KOPT-K1 (cell line): Measurements from ENCODE around the gene SLC26A4.

Source experiments
- H3K27ac ChIP-seq: fragments of 200-600 bp; sonication (generic); 2 replicates; pipeline ENCODE4 v1.5.1; 2016; ENCODE audit warnings: antibody characterized with exemption, mild to moderate bottlenecking, low read depth, low read length; ENCODE audit not compliant: poor library complexity, severe bottlenecking
- H3K36me3 ChIP-seq: fragments of 200-600 bp; sonication (generic); 2 replicates; pipeline ENCODE4 v1.5.1; 2017; ENCODE audit warnings: antibody characterized with exemption, mild to moderate bottlenecking, low read length, moderate library complexity; ENCODE audit not compliant: insufficient read depth
- H3K9me3 ChIP-seq: fragments of 200-600 bp; sonication (generic); 2 replicates; pipeline ENCODE4 v1.5.1; 2017; ENCODE audit warnings: antibody characterized with exemption, low read length, mild to moderate bottlenecking; ENCODE audit not compliant: insufficient read depth, poor library complexity, severe bottlenecking

SLC26A4 gene

GRCh38 chr7:107678110-107678753 lies 17.6 kb downstream of the SLC26A4 start:
- Histone ChIP-seq H3K9me3 (no peaks in the 10 kb centered on the region), H3K27ac (no peak overlapping the region), H3K36me3 (no peaks in the 10 kb centered on the region)

GRCh38 chr7:107680478-107680877 lies 19.9 kb downstream of the SLC26A4 start:
- H3K27ac ChIP-seq, result no peak overlapping the region
- H3K9me3 ChIP-seq, result no peaks in the 10 kb centered on the region
- H3K36me3 ChIP-seq, result no peaks in the 10 kb centered on the region

- Histone ChIP-seq H3K36me3 (no peaks in the 10 kb centered on the region), H3K9me3 (no peaks in the 10 kb centered on the region), H3K27ac (no peak overlapping the region)
Observed at GRCh38 chr7:107682886-107683285, 22.3 kb downstream of the SLC26A4 start.

- H3K27ac ChIP-seq, result no peak overlapping the region
- H3K9me3 ChIP-seq, result no peaks in the 10 kb centered on the region
- H3K36me3 ChIP-seq, result no peaks in the 10 kb centered on the region
Observed at GRCh38 chr7:107684287-107684686, 23.7 kb downstream of the SLC26A4 start.

GRCh38 chr7:107684947-107685463 lies 24.4 kb downstream of the SLC26A4 start:
- H3K36me3 ChIP-seq, result no peaks in the 10 kb centered on the region
- H3K27ac ChIP-seq, result no peak overlapping the region
- H3K9me3 ChIP-seq, result no peaks in the 10 kb centered on the region

GRCh38 chr7:107686816-107687387 lies 26.3 kb downstream of the SLC26A4 start:
- H3K9me3 ChIP-seq, result no peaks in the 10 kb centered on the region
- H3K36me3 ChIP-seq, result no peaks in the 10 kb centered on the region
- no peak overlapping the region for H3K27ac ChIP-seq

GRCh38 chr7:107687656-107688055 lies 27.0 kb downstream of the SLC26A4 start:
- H3K27ac ChIP-seq, result no peak overlapping the region
- H3K36me3 ChIP-seq, result no peaks in the 10 kb centered on the region
- H3K9me3 ChIP-seq, result no peaks in the 10 kb centered on the region

GRCh38 chr7:107689553-107689952 lies 28.9 kb downstream of the SLC26A4 start:
- Histone ChIP-seq H3K27ac (no peak overlapping the region), H3K36me3 (no peaks in the 10 kb centered on the region), H3K9me3 (no peaks in the 10 kb centered on the region)

GRCh38 chr7:107690084-107690483 lies 29.5 kb downstream of the SLC26A4 start:
- H3K9me3 ChIP-seq, result no peaks in the 10 kb centered on the region
- no peak overlapping the region for H3K27ac ChIP-seq
- no peaks in the 10 kb centered on the region for H3K36me3 ChIP-seq

GRCh38 chr7:107690611-107691010 lies 30.0 kb downstream of the SLC26A4 start:
- Histone ChIP-seq H3K9me3 (no peaks in the 10 kb centered on the region), H3K36me3 (no peaks in the 10 kb centered on the region), H3K27ac (no peak overlapping the region)

- Histone ChIP-seq H3K36me3 (no peaks in the 10 kb centered on the region), H3K27ac (no peak overlapping the region)
Observed at GRCh38 chr7:107691716-107692115, 31.1 kb downstream of the SLC26A4 start.

GRCh38 chr7:107692501-107692900 lies 31.9 kb downstream of the SLC26A4 start:
- Histone ChIP-seq H3K36me3 (no peaks in the 10 kb centered on the region), H3K9me3 (no peaks in the 10 kb centered on the region)

More at GRCh38 chr7:107691716-107692115, 31.1 kb downstream of the SLC26A4 start:
- no peaks in the 10 kb centered on the region for H3K9me3 ChIP-seq

GRCh38 chr7:107693396-107693795 lies 32.8 kb downstream of the SLC26A4 start:
- Histone ChIP-seq H3K27ac (no peak overlapping the region), H3K36me3 (no peaks in the 10 kb centered on the region), H3K9me3 (no peaks in the 10 kb centered on the region)

More at GRCh38 chr7:107692501-107692900, 31.9 kb downstream of the SLC26A4 start:
- no peak overlapping the region for H3K27ac ChIP-seq

GRCh38 chr7:107694386-107694785 lies 33.8 kb downstream of the SLC26A4 start:
- no peak overlapping the region for H3K27ac ChIP-seq
- H3K9me3 ChIP-seq, result no peaks in the 10 kb centered on the region
- H3K36me3 ChIP-seq, result no peaks in the 10 kb centered on the region

- Histone ChIP-seq H3K27ac (no peak overlapping the region), H3K36me3 (no peaks in the 10 kb centered on the region), H3K9me3 (no peaks in the 10 kb centered on the region)
Observed at GRCh38 chr7:107696330-107696946, 35.8 kb downstream of the SLC26A4 start.
